Measurements from ENCODE around the gene NDC80. TPM values are rescaled to one million over a fixed set of nuclear protein-coding genes. Genes with fewer than 3 reads are reported as not detected.
"Not testable (repeated sequence)": the region's sequence is repeated elsewhere in the genome, so short reads cannot be mapped to it uniquely, and the experiment has no call there.

NDC80 gene
- total RNA-seq, 1 donor from 2014 or later: 3.6 TPM

GRCh38 chr18:2629003-2629402 lies 57.6 kb downstream of the NDC80 start:
- DNase-seq: no peak

DNA sequence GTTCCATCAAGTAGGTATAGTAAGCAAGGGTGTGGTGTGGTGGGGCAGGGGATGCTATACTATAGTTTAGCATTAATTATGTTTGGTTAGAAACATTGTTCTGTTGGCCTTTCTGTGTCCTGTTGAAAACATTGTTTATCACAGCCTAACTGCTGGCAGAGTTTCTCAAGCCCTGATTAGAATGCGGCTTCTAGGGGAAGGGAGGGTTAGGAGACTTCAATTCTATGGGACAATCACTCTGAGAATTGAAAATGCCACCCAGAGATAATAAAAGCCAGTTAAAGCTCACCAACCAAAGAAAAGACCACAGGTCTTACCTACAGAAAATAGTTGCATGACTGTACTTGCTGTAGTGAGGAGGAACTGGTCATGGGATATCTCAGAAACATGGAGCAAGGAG lies 64.2 kb downstream of the NDC80 start:
- DNase-seq: no peak

DNA sequence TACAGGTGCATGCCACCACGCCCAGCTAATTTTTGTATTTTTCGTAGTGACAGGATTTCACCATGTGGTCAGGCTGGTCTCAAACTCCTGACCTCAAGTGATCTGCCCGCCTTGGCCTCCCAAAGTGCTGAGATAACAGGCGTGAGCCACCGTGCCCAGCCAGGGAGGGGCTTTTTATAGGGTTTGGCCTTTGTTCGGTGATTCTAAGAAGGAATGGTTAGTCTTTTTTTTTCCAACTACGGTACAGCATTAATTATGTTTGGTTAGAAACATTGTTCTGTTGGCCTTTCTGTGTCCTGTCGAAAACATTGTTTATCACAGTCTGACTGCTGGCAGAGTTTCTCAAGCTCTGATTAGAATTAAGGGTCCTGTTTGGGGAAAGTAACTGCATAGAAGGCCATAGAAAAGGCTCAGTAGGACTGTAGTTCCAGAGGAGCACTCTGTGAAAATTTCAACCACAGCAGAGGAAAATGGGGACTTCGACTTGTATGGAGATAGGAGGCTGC lies 64.8 kb downstream of the NDC80 start:
- no peak for DNase-seq

GRCh38 chr18:2641638-2642037 lies 70.3 kb downstream of the NDC80 start:
- DNase-seq: no peak

GRCh38 chr18:2642771-2643170 lies 71.4 kb downstream of the NDC80 start:
- no peak for DNase-seq

GRCh38 chr18:2644535-2644934 lies 73.2 kb downstream of the NDC80 start:
- no peak for DNase-seq

DNA sequence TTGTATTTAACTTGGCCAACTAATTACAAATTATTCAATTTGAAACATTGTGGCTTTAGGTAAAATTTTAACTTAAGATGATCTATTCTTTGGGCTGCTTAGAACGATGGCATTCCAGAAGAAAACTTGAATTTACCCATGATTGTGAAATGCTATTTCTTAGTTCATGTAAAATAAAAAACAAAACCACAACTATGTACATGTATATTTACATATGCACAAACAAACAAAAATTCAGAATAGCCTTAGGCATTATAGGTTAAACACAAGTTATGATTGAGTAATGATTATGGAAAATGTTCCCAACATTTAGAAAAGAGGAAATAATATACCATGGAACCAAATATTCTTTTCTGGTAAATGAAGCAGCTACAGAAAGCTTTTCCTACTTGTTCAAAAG lies 80.6 kb downstream of the NDC80 start:
- DNase-seq: no peak

GRCh38 chr18:2653467-2653866 lies 82.1 kb downstream of the NDC80 start:
- no peak for DNase-seq

- DNase-seq: no peak
Observed at GRCh38 chr18:2654169-2654927, 83.0 kb downstream of the NDC80 start.

- no peak for DNase-seq
Observed at GRCh38 chr18:2654928-2655177, 83.5 kb downstream of the NDC80 start.

GRCh38 chr18:2655178-2655953 lies 84.0 kb downstream of the NDC80 start, which contains the start of gene SMCHD1:
Gene SMCHD1 (plus strand): TSS chr18:2655726. CDS start chr18:2656076, 350 bp downstream.
- DNase-seq: peak; percentile 85

GRCh38 chr18:2655954-2656236 lies 84.5 kb downstream of the NDC80 start:
- peak; percentile 65 for DNase-seq

- no peak for DNase-seq
Observed at GRCh38 chr18:2656237-2656980, 85.1 kb downstream of the NDC80 start.

- DNase-seq: no peak
Observed at GRCh38 chr18:2656981-2657512, 85.7 kb downstream of the NDC80 start.

GRCh38 chr18:2657788-2658458 lies 86.6 kb downstream of the NDC80 start:
- no peak for DNase-seq

DNA sequence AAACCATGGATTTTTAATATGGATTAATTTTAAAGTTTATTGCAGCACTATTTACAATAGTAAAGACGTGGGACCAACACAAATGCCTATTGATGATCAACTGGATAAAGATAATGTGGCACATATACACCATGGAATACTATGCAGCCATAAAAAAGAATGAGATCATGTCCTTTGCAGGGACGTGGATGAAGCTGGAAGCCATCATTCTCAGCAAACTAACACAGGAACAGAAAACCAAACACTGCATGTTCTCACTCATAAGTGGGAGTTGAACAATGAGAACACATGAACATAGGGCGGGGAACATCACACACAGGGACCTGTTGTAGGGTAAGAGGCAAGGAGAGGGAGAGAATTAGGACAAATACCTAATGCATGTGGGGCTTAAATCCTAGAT lies 89.5 kb downstream of the NDC80 start:
- not testable (repeated sequence) for DNase-seq

DNA sequence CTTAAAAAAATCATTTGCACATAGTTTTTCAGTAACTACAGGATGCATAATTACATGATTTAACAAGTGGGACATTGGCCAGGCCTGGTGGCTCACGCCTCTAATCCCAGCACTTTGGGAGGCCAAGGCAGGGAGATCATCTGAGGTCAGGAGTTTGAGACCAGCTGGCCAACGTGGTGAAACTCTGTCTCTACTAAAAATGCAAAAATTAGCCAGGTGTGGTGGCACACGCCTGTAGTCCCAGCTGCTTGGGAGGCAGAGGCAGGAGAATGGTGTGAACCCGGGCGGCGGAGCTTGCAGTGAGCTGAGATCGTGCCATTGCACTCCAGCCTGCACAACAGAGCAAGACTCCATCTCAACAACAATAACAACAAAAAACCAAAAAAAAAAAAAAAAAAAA lies 90.9 kb downstream of the NDC80 start:
- DNase-seq: not testable (repeated sequence)

GRCh38 chr18:2662990-2663389 lies 91.6 kb downstream of the NDC80 start:
- no peak for DNase-seq

All from occipital lobe (tissue), 2 donors.